A549 (cell line): Measurements from ENCODE around the gene SARDH. TPM values are rescaled to one million over a fixed set of nuclear protein-coding genes. Genes with fewer than 3 reads are reported as not detected.

Source experiments
- ATAC-seq, 2 experiments: fragments of 200-7000 bp in 1 of 2; fragments of >200 bp in 1 of 2; cut with Nextera tagmentation in 1 of 2; cut with Tn5 transposase in 1 of 2; 3 replicates each; pipeline versions ENCODE4 v1.8.0 to v1.9.1; 2018 to 2020; ENCODE audit warnings: mild to moderate bottlenecking in 1 of 2, moderate library complexity in 1 of 2
- CTCF ChIA-PET: fragments of 300-600 bp; sonication (Branson Sonifier 250); formaldehyde crosslinking; extraction: SDS; loops from one replicate; lab custom pipeline; 2021; ENCODE audit warnings: antibody characterized with exemption, inconsistent platforms; lab: Yijun Ruan, JAX
- POLR2A ChIA-PET: fragments of 350-600 bp; formaldehyde crosslinking; extraction: SDS; loops from one replicate; lab custom pipeline; 2021; ENCODE audit warnings: antibody characterized with exemption, inconsistent platforms; lab: Yijun Ruan, JAX
- DNase-seq, 2 experiments: peaks; one replicate each; pipeline versions ENCODE4 v3.0.0 to v3.0.0-alpha.2; 2011 to 2016; ENCODE audit warnings: low read depth in 1 of 2, low spot score in 1 of 2
- FAIRE-seq: peaks from 2 replicates; lab custom pipeline; 2011; peaks lifted over from hg19 to GRCh38; lab: Jason Lieb, UNC
- H3K27ac ChIP-seq, 2 experiments: fragments of >200 bp; sonication (Bioruptor Twin); formaldehyde crosslinking; 3 replicates each; pipeline ENCODE4 v1.5.1; 2016 to 2017
- H3K4me1 ChIP-seq: fragments of >200 bp; sonication (Bioruptor Twin); formaldehyde crosslinking; 3 replicates; pipeline ENCODE4 v1.6.1; 2016
- H3K4me2 ChIP-seq: fragments of >200 bp; sonication (Bioruptor Twin); formaldehyde crosslinking; 3 replicates; pipeline ENCODE4 v1.6.1; 2016
- H3K4me3 ChIP-seq: fragments of >200 bp; sonication (Bioruptor Twin); formaldehyde crosslinking; 3 replicates; pipeline ENCODE4 v1.5.1; 2016
- H3K9me3 ChIP-seq: fragments of >200 bp; sonication (Bioruptor Twin); formaldehyde crosslinking; 3 replicates; pipeline ENCODE4 v1.6.1; 2016
- BCL3 ChIP-seq: fragments of >200 bp; sonication (Bioruptor Twin); formaldehyde crosslinking; IDR thresholded peaks from 3 replicates; pipeline ENCODE4 v1.6.1; 2016
- CBX8 ChIP-seq: fragments of 200-600 bp; sonication (generic); IDR thresholded peaks from 2 replicates; pipeline ENCODE4 v1.6.1; 2016
- CHD2 ChIP-seq: fragments of 150-350 bp; IDR thresholded peaks from 2 replicates; pipeline ENCODE4 v1.6.1; 2014; ENCODE audit warnings: low read length; ENCODE audit not compliant: partially characterized antibody
- E2F6 ChIP-seq: IDR thresholded peaks from 2 replicates; pipeline ENCODE4 v1.6.1; 2012; ENCODE audit warnings: low read depth, borderline replicate concordance
- EHF ChIP-seq: fragments of 250-450 bp; sonication (Bioruptor Pico); IDR thresholded peaks from 2 replicates; pipeline ENCODE4 v1.5.0; 2020; ENCODE audit warnings: mild to moderate bottlenecking
- FOSL2 ChIP-seq, 2 experiments: fragments of 450-650 bp in 1 of 2; fragments of >200 bp in 1 of 2; sonication (Bioruptor Twin) in 1 of 2; formaldehyde crosslinking; IDR thresholded peaks; 2 replicates each; pipeline versions ENCODE4 v1.5.0 to v1.6.1; 2016 to 2020; ENCODE audit warnings: mild to moderate bottlenecking in 1 of 2, moderate library complexity in 1 of 2
- GATA3 ChIP-seq: IDR thresholded peaks from 2 replicates; pipeline ENCODE4 v1.6.1; 2012; ENCODE audit warnings: borderline replicate concordance
- HDAC2 ChIP-seq: fragments of 200-600 bp; sonication (generic); IDR thresholded peaks from 2 replicates; pipeline ENCODE4 v1.6.1; 2016
- HOXA7 ChIP-seq: fragments of 250-450 bp; sonication (Bioruptor Pico); IDR thresholded peaks from 2 replicates; pipeline ENCODE4 v1.5.0; 2020; ENCODE audit warnings: mild to moderate bottlenecking, moderate library complexity
- MAZ ChIP-seq: fragments of 150-350 bp; IDR thresholded peaks from 2 replicates; pipeline ENCODE4 v1.6.1; 2014; ENCODE audit warnings: antibody characterized with exemption, low read depth, low read length, borderline replicate concordance
- NPAS2 ChIP-seq: fragments of 250-450 bp; sonication (Bioruptor Pico); IDR thresholded peaks from 2 replicates; pipeline ENCODE4 v1.8.0; 2022; ENCODE audit warnings: mild to moderate bottlenecking, moderate library complexity, borderline replicate concordance
- RARB ChIP-seq: fragments of 250-450 bp; sonication (Bioruptor Pico); IDR thresholded peaks from 2 replicates; pipeline ENCODE4 v1.8.0; 2021; ENCODE audit warnings: mild to moderate bottlenecking, moderate library complexity
- RFX5 ChIP-seq: fragments of 450-650 bp; IDR thresholded peaks from 2 replicates; pipeline ENCODE4 v1.7.1; 2014; ENCODE audit warnings: antibody characterized with exemption, mild to moderate bottlenecking, moderate library complexity
- RNF2 ChIP-seq: fragments of 200-600 bp; sonication (generic); IDR thresholded peaks from 2 replicates; pipeline ENCODE4 v1.6.1; 2016; ENCODE audit warnings: low read depth, mild to moderate bottlenecking, antibody characterized with exemption, moderate library complexity, borderline replicate concordance
- ZFP36 ChIP-seq: fragments of 450-650 bp; IDR thresholded peaks from 2 replicates; pipeline ENCODE4 v1.6.1; 2014; ENCODE audit warnings: borderline replicate concordance; ENCODE audit not compliant: partially characterized antibody
- WGBS: methylation state at CpG from one replicate; pipeline ENCODE4 v1.1.6; 2017; ENCODE audit errors: missing lambda C conversion rate; 5-methylcytosine and 5-hydroxymethylcytosine counted together
- polyA plus RNA-seq, 4 experiments: library from polyadenylated mRNA; depleted of rRNA in 3 of 4; stranded (reverse); fragments of >200 nt; fragmentation: RNase III in 1 of 4; extraction: RNeasy Plus Mini Kit Qiagen cat#74134 plus additional on column Dnase treatment in 1 of 4; gene quantifications; 2 replicates in 3 of 4; 3 replicates in 1 of 4; pipeline ENCODE4 v1.2.3, GENCODE V29; 2011 to 2017
- TF ChIP-seq, protein P1 (sequence below): fragments of >200 bp; sonication (Bioruptor Twin); formaldehyde crosslinking; IDR thresholded peaks from 3 replicates; pipeline ENCODE4 v1.5.1; 2016
- TF ChIP-seq, protein P2 (sequence below): fragments of 150-350 bp; IDR thresholded peaks from 2 replicates; pipeline ENCODE4 v1.6.1; 2014; ENCODE audit warnings: low read depth, mild to moderate bottlenecking, low read length
- TF ChIP-seq, protein P3 (sequence below): fragments of 200-600 bp; sonication (generic); IDR thresholded peaks from 2 replicates; pipeline ENCODE4 v1.6.1; 2016; ENCODE audit warnings: antibody characterized with exemption, mild to moderate bottlenecking, moderate library complexity
- TF ChIP-seq, protein P4 (sequence below): fragments of 250-450 bp; sonication (Bioruptor Pico); IDR thresholded peaks from 2 replicates; pipeline ENCODE4 v1.5.0; 2021; ENCODE audit warnings: mild to moderate bottlenecking, moderate library complexity, borderline replicate concordance

The SARDH gene
- polyA plus RNA-seq, 2 of the 4 experiments (the other 2 are of a cell fraction) = 0.08 TPM; not detected in 1

DNA sequence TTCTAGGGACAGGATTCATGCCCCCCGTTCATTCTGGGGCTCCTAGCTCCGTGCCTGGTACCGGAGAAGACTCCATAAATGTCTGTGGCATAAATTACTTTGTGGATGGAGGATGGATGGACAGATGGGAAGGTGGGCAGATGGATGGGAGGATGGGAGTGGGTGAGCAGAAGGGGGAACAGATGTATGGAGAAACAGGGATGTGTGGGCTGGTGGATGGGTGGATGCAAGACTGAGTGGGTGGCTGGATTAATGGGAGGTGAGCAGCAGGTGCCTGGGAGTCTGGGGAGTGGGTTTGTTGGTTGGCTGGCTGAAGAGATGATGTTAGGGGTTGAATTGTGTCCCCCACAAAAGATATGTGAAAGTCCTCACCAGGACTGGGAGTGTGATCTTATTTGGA, 43.5 kb downstream of the SARDH start (continued):
- TF ChIP-seq, protein P1, sequence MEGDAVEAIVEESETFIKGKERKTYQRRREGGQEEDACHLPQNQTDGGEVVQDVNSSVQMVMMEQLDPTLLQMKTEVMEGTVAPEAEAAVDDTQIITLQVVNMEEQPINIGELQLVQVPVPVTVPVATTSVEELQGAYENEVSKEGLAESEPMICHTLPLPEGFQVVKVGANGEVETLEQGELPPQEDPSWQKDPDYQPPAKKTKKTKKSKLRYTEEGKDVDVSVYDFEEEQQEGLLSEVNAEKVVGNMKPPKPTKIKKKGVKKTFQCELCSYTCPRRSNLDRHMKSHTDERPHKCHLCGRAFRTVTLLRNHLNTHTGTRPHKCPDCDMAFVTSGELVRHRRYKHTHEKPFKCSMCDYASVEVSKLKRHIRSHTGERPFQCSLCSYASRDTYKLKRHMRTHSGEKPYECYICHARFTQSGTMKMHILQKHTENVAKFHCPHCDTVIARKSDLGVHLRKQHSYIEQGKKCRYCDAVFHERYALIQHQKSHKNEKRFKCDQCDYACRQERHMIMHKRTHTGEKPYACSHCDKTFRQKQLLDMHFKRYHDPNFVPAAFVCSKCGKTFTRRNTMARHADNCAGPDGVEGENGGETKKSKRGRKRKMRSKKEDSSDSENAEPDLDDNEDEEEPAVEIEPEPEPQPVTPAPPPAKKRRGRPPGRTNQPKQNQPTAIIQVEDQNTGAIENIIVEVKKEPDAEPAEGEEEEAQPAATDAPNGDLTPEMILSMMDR = no peak

GRCh38 chr9:133693703-133694529, 44.2 kb downstream of the SARDH start:
- POLR2A ChIA-PET = no interaction called here
- H3K27ac ChIP-seq = no peak overlapping the region
- CTCF ChIA-PET = interaction anchor here (0.7 to 1.2 kb wide), 3 partner anchors 12 to 49 kb away, joined by 4 to 5 read pairs (median 4); no protein-coding TSS in a partner anchor
- H3K4me2 ChIP-seq = no peak overlapping the region
- no peak for TF ChIP-seq ZFP36
- TF ChIP-seq HOXA7 (CRISPR knock-in tag) = no peak
- TF ChIP-seq RNF2 = no peak
- TF ChIP-seq CBX8 = no peak
- TF ChIP-seq EHF (CRISPR knock-in tag) = no peak
- TF ChIP-seq E2F6 = no peak
- no peak for TF ChIP-seq RFX5
- TF ChIP-seq, protein P2, sequence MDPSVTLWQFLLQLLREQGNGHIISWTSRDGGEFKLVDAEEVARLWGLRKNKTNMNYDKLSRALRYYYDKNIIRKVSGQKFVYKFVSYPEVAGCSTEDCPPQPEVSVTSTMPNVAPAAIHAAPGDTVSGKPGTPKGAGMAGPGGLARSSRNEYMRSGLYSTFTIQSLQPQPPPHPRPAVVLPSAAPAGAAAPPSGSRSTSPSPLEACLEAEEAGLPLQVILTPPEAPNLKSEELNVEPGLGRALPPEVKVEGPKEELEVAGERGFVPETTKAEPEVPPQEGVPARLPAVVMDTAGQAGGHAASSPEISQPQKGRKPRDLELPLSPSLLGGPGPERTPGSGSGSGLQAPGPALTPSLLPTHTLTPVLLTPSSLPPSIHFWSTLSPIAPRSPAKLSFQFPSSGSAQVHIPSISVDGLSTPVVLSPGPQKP = no peak
- TF ChIP-seq RARB (CRISPR knock-in tag) = no peak
- no peak for TF ChIP-seq CHD2
- no peak for TF ChIP-seq FOSL2 (IDR thresholded peaks at IDR 0.05)
- TF ChIP-seq FOSL2 (CRISPR knock-in tag; IDR thresholded peaks at IDR 0.05) = no peak
- FAIRE-seq = no peak
- no peaks in the 10 kb centered on the region for H3K9me3 ChIP-seq
- no peak overlapping the region for H3K4me3 ChIP-seq
- WGBS = 64% methylated on average over 28 of the region's 32 CpGs
- ATAC-seq = no peak
- 0 out of 3 replicates have a peak, but pooled peaks cover 5% of the 10 kb centered on the region for H3K4me1 ChIP-seq
- no peak for DNase-seq

GRCh38 chr9:133693116-133693515, 45.0 kb downstream of the SARDH start:
- CTCF ChIA-PET = interaction anchor here (1.2 kb wide), 1 partner anchor 50 kb away, joined by 5 read pairs; no protein-coding TSS in a partner anchor
- POLR2A ChIA-PET = no interaction called here
- Histone ChIP-seq H3K9me3 (no peaks in the 10 kb centered on the region), H3K27ac (no peak overlapping the region), H3K4me1 (0 out of 3 replicates have a peak, but pooled peaks cover 5% of the 10 kb centered on the region), H3K4me2 (no peak overlapping the region), H3K4me3 (no peak overlapping the region)
- DNase-seq (no peak), FAIRE-seq (no peak), ATAC-seq (no peak)
- 70% methylated on average over 10 of the region's 10 CpGs for WGBS
- TF ChIP-seq, protein P3, sequence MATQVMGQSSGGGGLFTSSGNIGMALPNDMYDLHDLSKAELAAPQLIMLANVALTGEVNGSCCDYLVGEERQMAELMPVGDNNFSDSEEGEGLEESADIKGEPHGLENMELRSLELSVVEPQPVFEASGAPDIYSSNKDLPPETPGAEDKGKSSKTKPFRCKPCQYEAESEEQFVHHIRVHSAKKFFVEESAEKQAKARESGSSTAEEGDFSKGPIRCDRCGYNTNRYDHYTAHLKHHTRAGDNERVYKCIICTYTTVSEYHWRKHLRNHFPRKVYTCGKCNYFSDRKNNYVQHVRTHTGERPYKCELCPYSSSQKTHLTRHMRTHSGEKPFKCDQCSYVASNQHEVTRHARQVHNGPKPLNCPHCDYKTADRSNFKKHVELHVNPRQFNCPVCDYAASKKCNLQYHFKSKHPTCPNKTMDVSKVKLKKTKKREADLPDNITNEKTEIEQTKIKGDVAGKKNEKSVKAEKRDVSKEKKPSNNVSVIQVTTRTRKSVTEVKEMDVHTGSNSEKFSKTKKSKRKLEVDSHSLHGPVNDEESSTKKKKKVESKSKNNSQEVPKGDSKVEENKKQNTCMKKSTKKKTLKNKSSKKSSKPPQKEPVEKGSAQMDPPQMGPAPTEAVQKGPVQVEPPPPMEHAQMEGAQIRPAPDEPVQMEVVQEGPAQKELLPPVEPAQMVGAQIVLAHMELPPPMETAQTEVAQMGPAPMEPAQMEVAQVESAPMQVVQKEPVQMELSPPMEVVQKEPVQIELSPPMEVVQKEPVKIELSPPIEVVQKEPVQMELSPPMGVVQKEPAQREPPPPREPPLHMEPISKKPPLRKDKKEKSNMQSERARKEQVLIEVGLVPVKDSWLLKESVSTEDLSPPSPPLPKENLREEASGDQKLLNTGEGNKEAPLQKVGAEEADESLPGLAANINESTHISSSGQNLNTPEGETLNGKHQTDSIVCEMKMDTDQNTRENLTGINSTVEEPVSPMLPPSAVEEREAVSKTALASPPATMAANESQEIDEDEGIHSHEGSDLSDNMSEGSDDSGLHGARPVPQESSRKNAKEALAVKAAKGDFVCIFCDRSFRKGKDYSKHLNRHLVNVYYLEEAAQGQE = no peak
- TF ChIP-seq HDAC2 (no peak), RFX5 (no peak), GATA3 (no peak), MAZ (no peak), BCL3 (no peak), NPAS2 (CRISPR knock-in tag) (no peak)
- TF ChIP-seq, protein P4, sequence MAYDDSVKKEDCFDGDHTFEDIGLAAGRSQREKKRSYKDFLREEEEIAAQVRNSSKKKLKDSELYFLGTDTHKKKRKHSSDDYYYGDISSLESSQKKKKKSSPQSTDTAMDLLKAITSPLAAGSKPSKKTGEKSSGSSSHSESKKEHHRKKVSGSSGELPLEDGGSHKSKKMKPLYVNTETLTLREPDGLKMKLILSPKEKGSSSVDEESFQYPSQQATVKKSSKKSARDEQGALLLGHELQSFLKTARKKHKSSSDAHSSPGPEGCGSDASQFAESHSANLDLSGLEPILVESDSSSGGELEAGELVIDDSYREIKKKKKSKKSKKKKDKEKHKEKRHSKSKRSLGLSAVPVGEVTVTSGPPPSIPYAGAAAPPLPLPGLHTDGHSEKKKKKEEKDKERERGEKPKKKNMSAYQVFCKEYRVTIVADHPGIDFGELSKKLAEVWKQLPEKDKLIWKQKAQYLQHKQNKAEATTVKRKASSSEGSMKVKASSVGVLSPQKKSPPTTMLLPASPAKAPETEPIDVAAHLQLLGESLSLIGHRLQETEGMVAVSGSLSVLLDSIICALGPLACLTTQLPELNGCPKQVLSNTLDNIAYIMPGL (CRISPR knock-in tag) = no peak
